Liver (tissue), 9 donors: Measurements from ENCODE around the gene PDCD2L. TPM values are rescaled to one million over a fixed set of nuclear protein-coding genes. Genes with fewer than 3 reads are reported as not detected.

Experiments used
- DNase-seq: peaks from one replicate; pipeline ENCODE4 v3.0.0-alpha.2; 2017; ENCODE audit warnings: low spot score
- H3K27ac ChIP-seq, 2 donors: one replicate each; pipeline ENCODE4 v1.7.0; 2013; ENCODE audit warnings: inconsistent platforms in 2 of 2, low read length in 2 of 2, control low read depth in 1 of 2, low read depth in 1 of 2, mild to moderate bottlenecking in 1 of 2
- H3K27me3 ChIP-seq, 4 donors: one replicate each; pipeline versions ENCODE4 v1.6.1 to v1.7.0; 2013; ENCODE audit warnings: low read length in 3 of 4, inconsistent platforms in 1 of 4, mild to moderate bottlenecking in 1 of 4, moderate library complexity in 1 of 4; ENCODE audit not compliant: control insufficient read depth in 4 of 4, insufficient read depth in 4 of 4
- H3K36me3 ChIP-seq, 4 donors: one replicate each; pipeline versions ENCODE4 v1.6.1 to v1.7.0; 2013; ENCODE audit warnings: low read length in 3 of 4, mild to moderate bottlenecking in 3 of 4, low read depth in 1 of 4, moderate library complexity in 1 of 4; ENCODE audit not compliant: control insufficient read depth in 4 of 4, insufficient read depth in 3 of 4
- H3K4me1 ChIP-seq, 4 donors: one replicate each; pipeline versions ENCODE4 v1.6.1 to v1.7.0; 2013; ENCODE audit warnings: low read length in 3 of 4, mild to moderate bottlenecking in 3 of 4, moderate library complexity in 1 of 4; ENCODE audit not compliant: control insufficient read depth in 4 of 4, insufficient read depth in 4 of 4
- H3K4me3 ChIP-seq, 3 donors: one replicate each; pipeline versions ENCODE4 v1.6.1 to v1.7.0; 2013; ENCODE audit warnings: low read length in 3 of 3, control low read depth in 1 of 3, low read depth in 1 of 3, mild to moderate bottlenecking in 1 of 3
- H3K9ac ChIP-seq, 2 donors: one replicate each; pipeline ENCODE4 v1.7.0; 2013; ENCODE audit warnings: low read length in 2 of 2, mild to moderate bottlenecking in 2 of 2, moderate library complexity in 2 of 2, control low read depth in 1 of 2, low read depth in 1 of 2
- H3K9me3 ChIP-seq, 4 donors: one replicate each; pipeline versions ENCODE4 v1.6.1 to v1.7.0; 2013; ENCODE audit warnings: low read length in 3 of 4; ENCODE audit not compliant: control insufficient read depth in 4 of 4
- ATF3 ChIP-seq: IDR thresholded peaks from 2 replicates; pipeline ENCODE4 v1.6.1; 2016; ENCODE audit warnings: antibody characterized with exemption
- EGR1 ChIP-seq, 2 donors: IDR thresholded peaks; 2 replicates each; pipeline ENCODE4 v1.6.1; 2016 to 2018; ENCODE audit warnings: antibody characterized with exemption in 2 of 2, low read depth in 2 of 2
- FOXA1 ChIP-seq: IDR thresholded peaks from 2 replicates; pipeline ENCODE4 v1.6.1; 2016; ENCODE audit warnings: antibody characterized with exemption
- FOXA2 ChIP-seq: IDR thresholded peaks from 2 replicates; pipeline ENCODE4 v1.6.1; 2016; ENCODE audit warnings: antibody characterized with exemption
- GABPA ChIP-seq, 2 donors: IDR thresholded peaks in 1 of 2; conservative IDR thresholded peaks in 1 of 2; 2 replicates each; pipeline ENCODE4 v1.6.1; 2016; ENCODE audit warnings: antibody characterized with exemption in 2 of 2, mild to moderate bottlenecking in 1 of 2, moderate library complexity in 1 of 2
- HNF4A ChIP-seq, 2 donors: conservative IDR thresholded peaks; 2 replicates each; pipeline ENCODE4 v1.6.1; 2016; ENCODE audit warnings: antibody characterized with exemption in 2 of 2, mild to moderate bottlenecking in 2 of 2
- HNF4G ChIP-seq: IDR thresholded peaks from 2 replicates; pipeline ENCODE4 v1.6.1; 2016; ENCODE audit warnings: antibody characterized with exemption
- MAX ChIP-seq: IDR thresholded peaks from 2 replicates; pipeline ENCODE4 v1.6.1; 2016; ENCODE audit warnings: antibody characterized with exemption
- NR2F2 ChIP-seq: IDR thresholded peaks from 2 replicates; pipeline ENCODE4 v1.6.1; 2016; ENCODE audit warnings: antibody characterized with exemption
- RAD21 ChIP-seq, 2 donors: IDR thresholded peaks; 2 replicates each; pipeline ENCODE4 v1.6.1; 2016; ENCODE audit warnings: antibody characterized with exemption in 2 of 2, mild to moderate bottlenecking in 2 of 2
- REST ChIP-seq: IDR thresholded peaks from 2 replicates; pipeline ENCODE4 v1.6.1; 2016; ENCODE audit warnings: antibody characterized with exemption, mild to moderate bottlenecking
- RXRA ChIP-seq, 2 donors: IDR thresholded peaks; 2 replicates each; pipeline ENCODE4 v1.6.1; 2017 to 2018; ENCODE audit warnings: antibody characterized with exemption in 2 of 2, mild to moderate bottlenecking in 1 of 2
- SP1 ChIP-seq: IDR thresholded peaks from 2 replicates; pipeline ENCODE4 v1.6.1; 2018; ENCODE audit warnings: antibody characterized with exemption, mild to moderate bottlenecking
- TAF1 ChIP-seq: conservative IDR thresholded peaks from 2 replicates; pipeline ENCODE4 v1.6.1; 2016; ENCODE audit warnings: antibody characterized with exemption, mild to moderate bottlenecking
- YY1 ChIP-seq: IDR thresholded peaks from 2 replicates; pipeline ENCODE4 v1.6.1; 2016; ENCODE audit warnings: antibody characterized with exemption, mild to moderate bottlenecking
- ZBTB33 ChIP-seq: IDR thresholded peaks from 2 replicates; pipeline ENCODE4 v1.6.1; 2016; ENCODE audit warnings: antibody characterized with exemption
- WGBS: extraction: QIAGEN DNeasy Blood & Tissue Kit; methylation state at CpG from one replicate; pipeline ENCODE4 v1.1.7; 2013; 5-methylcytosine and 5-hydroxymethylcytosine counted together
- polyA plus RNA-seq, 2 donors: library from polyadenylated mRNA; stranded (reverse) in 1 of 2; unstranded in 1 of 2; fragments of 200-250 nt in 1 of 2; fragments of >200 nt in 1 of 2; fragmentation: Nextera tagmentation in 1 of 2; extraction: Ambion mirVana in 1 of 2; gene quantifications; one replicate each; pipeline versions ENCODE4 v1.2.1 to v1.2.3, GENCODE V29; 2013 to 2015
- total RNA-seq, 2 donors: library from RNA; depleted of rRNA; stranded (reverse); fragments of >200 nt; gene quantifications; one replicate each; pipeline ENCODE4 v1.2.3, GENCODE V29; 2014
- TF ChIP-seq, protein P1 (sequence below): fragments of 150-350 bp; IDR thresholded peaks from 2 replicates; pipeline ENCODE4 v1.5.1; 2017; ENCODE audit warnings: improper control_type of control experiment, low read depth, low read length; ENCODE audit not compliant: missing input control
- donor health status: healthy.
- donor health status: healthy.
- donor health status: healthy.
- donor health status: healthy.
- donor health status: healthy.

Gene PDCD2L
- total and polyA plus RNA-seq, 4 donors, result 3.8 to 7.6 (median 5.1) TPM

DNA sequence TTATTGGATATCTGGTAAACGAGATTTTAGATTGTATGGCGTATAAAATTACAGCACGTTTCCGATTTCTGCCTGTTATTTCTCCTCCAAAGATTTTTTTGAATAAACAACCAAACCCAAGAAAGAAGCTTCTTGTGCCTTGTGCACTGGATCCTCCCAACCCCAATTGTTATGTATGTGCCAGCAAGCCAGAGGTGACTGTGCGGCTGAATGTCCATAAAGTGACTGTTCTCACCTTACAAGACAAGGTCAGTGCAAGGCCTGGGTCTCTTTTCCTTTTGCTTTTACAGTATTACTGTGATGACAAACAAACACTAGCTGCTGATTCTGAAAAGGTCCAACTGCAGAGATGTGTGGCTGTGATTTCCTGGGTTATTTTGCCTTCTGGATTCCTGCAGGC lies 54.5 kb downstream of the PDCD2L start:
- H3K4me3 ChIP-seq, result no peak overlapping the region
- peaks cover 4 to 69% (median 52%) of the 10 kb centered on the region in 4 donors for H3K36me3 ChIP-seq
- no peak overlapping the region for H3K9ac ChIP-seq
- no peaks in the 10 kb centered on the region for H3K27me3 ChIP-seq
- no peak overlapping the region for H3K27ac ChIP-seq
- no peaks in the 10 kb centered on the region for H3K4me1 ChIP-seq
- H3K9me3 ChIP-seq, result no peaks in the 10 kb centered on the region
- DNase-seq, result no peak
- WGBS, result 96% methylated on average over 5 of the region's 5 CpGs
- TF ChIP-seq, protein P1, sequence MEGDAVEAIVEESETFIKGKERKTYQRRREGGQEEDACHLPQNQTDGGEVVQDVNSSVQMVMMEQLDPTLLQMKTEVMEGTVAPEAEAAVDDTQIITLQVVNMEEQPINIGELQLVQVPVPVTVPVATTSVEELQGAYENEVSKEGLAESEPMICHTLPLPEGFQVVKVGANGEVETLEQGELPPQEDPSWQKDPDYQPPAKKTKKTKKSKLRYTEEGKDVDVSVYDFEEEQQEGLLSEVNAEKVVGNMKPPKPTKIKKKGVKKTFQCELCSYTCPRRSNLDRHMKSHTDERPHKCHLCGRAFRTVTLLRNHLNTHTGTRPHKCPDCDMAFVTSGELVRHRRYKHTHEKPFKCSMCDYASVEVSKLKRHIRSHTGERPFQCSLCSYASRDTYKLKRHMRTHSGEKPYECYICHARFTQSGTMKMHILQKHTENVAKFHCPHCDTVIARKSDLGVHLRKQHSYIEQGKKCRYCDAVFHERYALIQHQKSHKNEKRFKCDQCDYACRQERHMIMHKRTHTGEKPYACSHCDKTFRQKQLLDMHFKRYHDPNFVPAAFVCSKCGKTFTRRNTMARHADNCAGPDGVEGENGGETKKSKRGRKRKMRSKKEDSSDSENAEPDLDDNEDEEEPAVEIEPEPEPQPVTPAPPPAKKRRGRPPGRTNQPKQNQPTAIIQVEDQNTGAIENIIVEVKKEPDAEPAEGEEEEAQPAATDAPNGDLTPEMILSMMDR, result no peak
- TF ChIP-seq FOXA2, result no peak
- TF ChIP-seq NR2F2, result no peak
- TF ChIP-seq HNF4A (conservative IDR thresholded peaks at IDR 0.05), result no peak
- TF ChIP-seq YY1, result no peak
- TF ChIP-seq HNF4G, result no peak
- no peak for TF ChIP-seq SP1
- TF ChIP-seq ZBTB33, result no peak
- TF ChIP-seq MAX, result no peak
- no peak for TF ChIP-seq RXRA (IDR thresholded peaks at IDR 0.05)
- TF ChIP-seq GABPA (IDR thresholded peaks at IDR 0.05 in 1 of 2, conservative IDR thresholded peaks at IDR 0.05 in 1 of 2), result no peak

DNA sequence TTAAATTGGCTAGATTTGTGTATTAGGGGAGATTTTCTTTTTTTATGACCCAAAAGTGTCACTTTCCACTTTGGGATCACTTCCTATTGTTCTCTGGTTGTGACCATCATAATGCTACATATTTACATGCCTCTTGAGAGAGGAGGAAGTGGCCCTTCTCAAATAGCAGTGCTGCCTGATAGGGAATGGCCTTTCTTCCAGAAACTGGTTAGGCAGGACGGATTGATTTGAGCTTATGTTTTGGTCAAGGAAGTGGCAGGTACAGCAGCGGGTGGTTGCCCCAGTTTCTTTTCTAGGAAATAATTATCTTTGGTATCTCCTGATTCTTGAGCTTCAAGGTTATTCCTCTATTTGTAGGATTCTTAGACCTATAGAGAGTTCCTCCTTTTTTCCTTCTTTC lies 55.4 kb downstream of the PDCD2L start:
- no peak overlapping the region for H3K4me3 ChIP-seq
- H3K36me3 ChIP-seq, result peaks cover 5 to 69% (median 47%) of the 10 kb centered on the region in 4 donors
- WGBS, result 89% methylated on average over 2 of the region's 2 CpGs
- no peak overlapping the region for H3K27ac ChIP-seq
- TF ChIP-seq GABPA (IDR thresholded peaks at IDR 0.05 in 1 of 2, conservative IDR thresholded peaks at IDR 0.05 in 1 of 2) (no peak), TAF1 (no peak), RAD21 (IDR thresholded peaks at IDR 0.05) (no peak), YY1 (no peak), EGR1 (IDR thresholded peaks at IDR 0.05; ENCODE audit: low read depth in 2 of 2) (no peak), MAX (no peak), FOXA2 (no peak), FOXA1 (no peak), REST (no peak), HNF4A (conservative IDR thresholded peaks at IDR 0.05) (no peak), ZBTB33 (no peak), ATF3 (no peak), RXRA (IDR thresholded peaks at IDR 0.05) (no peak)
- TF ChIP-seq, protein P1, result no peak
- H3K9ac ChIP-seq, result no peak overlapping the region
- DNase-seq, result no peak
- H3K4me1 ChIP-seq, result no peaks in the 10 kb centered on the region
- no peaks in the 10 kb centered on the region for H3K27me3 ChIP-seq
- H3K9me3 ChIP-seq, result no peaks in the 10 kb centered on the region
